Glutamatergic neuron (in vitro differentiated cells): ENCODE data around the gene IVNS1ABP. TPM values are rescaled to one million over a fixed set of nuclear protein-coding genes. Genes with fewer than 3 reads are reported as not detected.
"Not testable (repeated sequence)": the region's sequence is repeated elsewhere in the genome, so short reads cannot be mapped to it uniquely, and the experiment has no call there.

Source experiments
- DNase-seq: peaks from one replicate; pipeline ENCODE4 v3.0.0; 2022
- H3K27ac Mint-ChIP-seq: one replicate; pipeline ENCODE4 v1.8.0; 2020; ENCODE audit warnings: mild to moderate bottlenecking, mixed read lengths, inconsistent platforms; ENCODE audit not compliant: unreplicated experiment
- H3K27me3 Mint-ChIP-seq: one replicate; pipeline ENCODE4 v1.8.0; 2020; ENCODE audit warnings: mild to moderate bottlenecking, moderate library complexity, mixed read lengths, inconsistent platforms; ENCODE audit not compliant: unreplicated experiment
- H3K36me3 Mint-ChIP-seq: one replicate; pipeline ENCODE4 v1.8.0; 2020; ENCODE audit warnings: mild to moderate bottlenecking, mixed read lengths, inconsistent platforms; ENCODE audit not compliant: unreplicated experiment
- H3K4me1 Mint-ChIP-seq: one replicate; pipeline ENCODE4 v1.8.0; 2020; ENCODE audit warnings: mild to moderate bottlenecking, low read depth, mixed read lengths, inconsistent platforms; ENCODE audit not compliant: unreplicated experiment
- H3K4me3 Mint-ChIP-seq: one replicate; pipeline ENCODE4 v1.8.0; 2020; ENCODE audit warnings: mild to moderate bottlenecking, mixed read lengths, inconsistent platforms; ENCODE audit not compliant: unreplicated experiment
- H3K9me3 Mint-ChIP-seq: one replicate; pipeline ENCODE4 v1.8.0; 2020; ENCODE audit warnings: mild to moderate bottlenecking, moderate library complexity, mixed read lengths, inconsistent platforms; ENCODE audit not compliant: unreplicated experiment
- total RNA-seq: library from RNA; stranded (reverse); fragmentation: NEBNext Ultra II Directional; extraction: Animal tissue kit (Norgen Biotek cat#: 25700); gene quantifications from one replicate; pipeline ENCODE4 v1.2.1, GENCODE V29; 2021; ENCODE audit not compliant: unreplicated experiment
- TF ChIP-seq, protein P1 (sequence below): fragments of 200-600 bp; sonication (generic); IDR thresholded peaks from one replicate; pipeline ENCODE4 v1.5.0; 2021; ENCODE audit not compliant: partially characterized antibody, unreplicated experiment

Gene IVNS1ABP
- total RNA-seq, 1 donor from 2014 or later, result 93.2 TPM

GRCh38 chr1:185334182-185334581 lies 17.1 kb upstream of the IVNS1ABP start:
- no peak overlapping the region for H3K27ac Mint-ChIP-seq
- H3K4me1 Mint-ChIP-seq, result no peaks in the 10 kb centered on the region
- no peak overlapping the region for H3K4me3 Mint-ChIP-seq
- no peak for DNase-seq
- H3K9me3 Mint-ChIP-seq, result no peaks in the 10 kb centered on the region
- no peaks in the 10 kb centered on the region for H3K27me3 Mint-ChIP-seq
- TF ChIP-seq, protein P1, sequence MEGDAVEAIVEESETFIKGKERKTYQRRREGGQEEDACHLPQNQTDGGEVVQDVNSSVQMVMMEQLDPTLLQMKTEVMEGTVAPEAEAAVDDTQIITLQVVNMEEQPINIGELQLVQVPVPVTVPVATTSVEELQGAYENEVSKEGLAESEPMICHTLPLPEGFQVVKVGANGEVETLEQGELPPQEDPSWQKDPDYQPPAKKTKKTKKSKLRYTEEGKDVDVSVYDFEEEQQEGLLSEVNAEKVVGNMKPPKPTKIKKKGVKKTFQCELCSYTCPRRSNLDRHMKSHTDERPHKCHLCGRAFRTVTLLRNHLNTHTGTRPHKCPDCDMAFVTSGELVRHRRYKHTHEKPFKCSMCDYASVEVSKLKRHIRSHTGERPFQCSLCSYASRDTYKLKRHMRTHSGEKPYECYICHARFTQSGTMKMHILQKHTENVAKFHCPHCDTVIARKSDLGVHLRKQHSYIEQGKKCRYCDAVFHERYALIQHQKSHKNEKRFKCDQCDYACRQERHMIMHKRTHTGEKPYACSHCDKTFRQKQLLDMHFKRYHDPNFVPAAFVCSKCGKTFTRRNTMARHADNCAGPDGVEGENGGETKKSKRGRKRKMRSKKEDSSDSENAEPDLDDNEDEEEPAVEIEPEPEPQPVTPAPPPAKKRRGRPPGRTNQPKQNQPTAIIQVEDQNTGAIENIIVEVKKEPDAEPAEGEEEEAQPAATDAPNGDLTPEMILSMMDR, result no peak
- H3K36me3 Mint-ChIP-seq, result no peaks in the 10 kb centered on the region

- no peaks in the 10 kb centered on the region for H3K4me1 Mint-ChIP-seq
- TF ChIP-seq, protein P1, result no peak
- H3K27ac Mint-ChIP-seq, result no peak overlapping the region
- DNase-seq, result no peak
- H3K4me3 Mint-ChIP-seq, result no peak overlapping the region
- H3K36me3 Mint-ChIP-seq, result no peaks in the 10 kb centered on the region
- H3K9me3 Mint-ChIP-seq, result no peaks in the 10 kb centered on the region
- no peaks in the 10 kb centered on the region for H3K27me3 Mint-ChIP-seq
Observed at GRCh38 chr1:185328255-185328654, 11.2 kb upstream of the IVNS1ABP start.

DNA sequence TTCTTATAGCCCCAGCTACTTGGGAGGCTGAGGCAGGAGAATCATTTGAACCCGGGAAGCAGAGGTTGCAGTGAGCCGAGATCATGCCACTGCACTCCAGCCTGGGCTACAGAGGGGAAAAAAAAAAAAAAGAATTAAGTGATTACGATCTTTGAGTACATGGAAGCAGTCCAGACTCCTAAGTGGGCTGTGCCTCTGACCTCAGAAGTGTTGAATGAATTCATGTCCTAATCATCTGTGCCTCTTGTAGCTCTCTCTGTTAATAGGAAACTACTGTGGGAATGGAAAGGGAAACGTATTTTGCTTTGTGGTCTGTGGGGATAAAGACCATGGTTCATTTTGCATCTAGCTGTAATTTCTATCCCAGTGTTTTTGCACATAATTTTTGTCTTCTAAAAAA lies 8.4 kb upstream of the IVNS1ABP start:
- DNase-seq, result no peak
- H3K27me3 Mint-ChIP-seq, result no peaks in the 10 kb centered on the region
- H3K4me3 Mint-ChIP-seq, result no peak overlapping the region
- no peak overlapping the region for H3K27ac Mint-ChIP-seq
- no peaks in the 10 kb centered on the region for H3K9me3 Mint-ChIP-seq
- H3K4me1 Mint-ChIP-seq, result no peaks in the 10 kb centered on the region
- H3K36me3 Mint-ChIP-seq, result no peaks in the 10 kb centered on the region
- TF ChIP-seq, protein P1, result no peak

DNA sequence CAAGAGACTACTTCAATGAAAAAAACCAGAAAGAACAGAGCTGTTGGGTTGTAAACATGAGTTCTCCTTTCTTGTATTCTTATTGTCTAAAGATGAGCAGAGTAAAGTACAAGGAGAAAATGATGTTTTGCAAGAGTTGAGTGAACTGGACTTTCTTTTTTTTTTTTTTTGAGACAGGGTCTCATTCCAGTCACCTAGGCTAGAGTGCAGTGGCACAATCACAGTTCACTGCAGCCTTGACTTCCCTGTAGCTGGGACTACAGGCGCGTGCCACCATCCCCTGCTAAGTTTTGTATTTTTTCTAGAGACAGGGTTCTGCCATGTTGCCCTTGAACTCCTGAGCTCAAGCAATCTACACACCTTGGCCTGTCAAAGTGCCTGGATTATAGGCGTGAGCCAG lies 7.1 kb upstream of the IVNS1ABP start:
- no peaks in the 10 kb centered on the region for H3K9me3 Mint-ChIP-seq
- no peaks in the 10 kb centered on the region for H3K36me3 Mint-ChIP-seq
- DNase-seq, result no peak
- H3K4me3 Mint-ChIP-seq, result no peak overlapping the region
- H3K4me1 Mint-ChIP-seq, result no peaks in the 10 kb centered on the region
- no peak overlapping the region for H3K27ac Mint-ChIP-seq
- H3K27me3 Mint-ChIP-seq, result no peaks in the 10 kb centered on the region
- TF ChIP-seq, protein P1, result no peak

DNA sequence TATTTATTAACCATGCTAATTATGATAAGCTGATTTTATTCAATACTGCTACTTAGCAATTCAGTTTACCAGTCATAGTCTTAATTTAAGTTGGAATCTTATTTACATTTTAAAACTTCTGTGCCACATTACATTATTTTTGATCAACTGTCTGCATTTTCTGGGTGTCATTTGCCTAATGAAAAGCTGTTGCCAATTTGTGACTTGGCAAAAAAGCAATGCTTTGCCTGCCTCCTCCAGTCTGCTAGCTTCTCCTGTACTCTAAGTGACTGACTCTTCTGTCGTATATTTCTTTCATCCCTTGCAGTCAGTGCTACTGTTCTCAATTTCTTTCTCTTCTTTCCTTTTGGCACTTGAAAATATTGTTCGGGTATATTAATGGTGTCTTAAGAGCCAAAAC lies 5.6 kb upstream of the IVNS1ABP start:
- H3K27me3 Mint-ChIP-seq, result peaks cover 4% of the 10 kb centered on the region
- H3K36me3 Mint-ChIP-seq, result no peaks in the 10 kb centered on the region
- H3K4me1 Mint-ChIP-seq, result peaks cover 4% of the 10 kb centered on the region
- H3K4me3 Mint-ChIP-seq, result no peak overlapping the region
- DNase-seq, result no peak
- TF ChIP-seq, protein P1, result no peak
- H3K27ac Mint-ChIP-seq, result no peak overlapping the region
- H3K9me3 Mint-ChIP-seq, result peaks cover 6% of the 10 kb centered on the region

DNA sequence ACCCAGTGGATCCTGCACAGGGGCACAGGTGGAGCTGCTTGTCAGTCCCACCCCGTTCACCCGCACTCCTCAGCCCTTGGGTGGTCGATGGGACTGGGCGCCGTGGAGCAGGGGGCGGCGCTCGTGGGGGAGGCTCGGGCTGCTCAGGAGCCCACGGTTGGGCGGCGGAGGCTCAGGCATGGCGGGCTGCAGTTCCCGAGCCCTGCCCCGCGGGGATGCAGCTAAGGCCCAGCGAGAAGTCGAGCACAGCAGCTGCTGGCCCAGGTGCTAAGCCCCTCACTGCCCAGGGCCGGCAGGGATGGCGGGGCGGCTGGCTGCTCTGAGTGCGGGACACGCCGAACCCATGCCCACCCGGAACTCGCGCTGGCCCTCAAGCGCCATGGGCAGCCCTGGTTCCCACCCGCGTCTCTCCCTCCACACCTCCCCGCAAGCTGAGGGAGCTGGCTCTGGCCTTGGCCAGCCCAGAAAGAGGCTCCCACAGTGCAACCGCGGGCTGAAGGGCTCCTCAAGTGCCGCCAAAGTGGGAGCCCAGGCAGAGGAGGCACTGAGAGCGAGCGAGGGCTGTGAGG lies 4.7 kb upstream of the IVNS1ABP start:
- not testable (repeated sequence) for H3K27me3 Mint-ChIP-seq, H3K4me3 Mint-ChIP-seq, DNase-seq, H3K36me3 Mint-ChIP-seq, H3K9me3 Mint-ChIP-seq, H3K4me1 Mint-ChIP-seq, H3K27ac Mint-ChIP-seq

GRCh38 chr1:185321104-185321503 lies 4.1 kb upstream of the IVNS1ABP start:
- H3K27me3 Mint-ChIP-seq, H3K4me3 Mint-ChIP-seq, H3K4me1 Mint-ChIP-seq, H3K27ac Mint-ChIP-seq, H3K36me3 Mint-ChIP-seq, H3K9me3 Mint-ChIP-seq, DNase-seq: not testable (repeated sequence)
